Glutamatergic neuron (in vitro differentiated cells): Measurements from ENCODE around the gene GRIP1. TPM values are rescaled to one million over a fixed set of nuclear protein-coding genes. Genes with fewer than 3 reads are reported as not detected.

Experiments used
- DNase-seq: peaks from one replicate; pipeline ENCODE4 v3.0.0; 2022
- H3K27ac Mint-ChIP-seq: one replicate; pipeline ENCODE4 v1.8.0; 2020; ENCODE audit warnings: mild to moderate bottlenecking, mixed read lengths, inconsistent platforms; ENCODE audit not compliant: unreplicated experiment
- H3K27me3 Mint-ChIP-seq: one replicate; pipeline ENCODE4 v1.8.0; 2020; ENCODE audit warnings: mild to moderate bottlenecking, moderate library complexity, mixed read lengths, inconsistent platforms; ENCODE audit not compliant: unreplicated experiment
- H3K36me3 Mint-ChIP-seq: one replicate; pipeline ENCODE4 v1.8.0; 2020; ENCODE audit warnings: mild to moderate bottlenecking, mixed read lengths, inconsistent platforms; ENCODE audit not compliant: unreplicated experiment
- H3K4me1 Mint-ChIP-seq: one replicate; pipeline ENCODE4 v1.8.0; 2020; ENCODE audit warnings: mild to moderate bottlenecking, low read depth, mixed read lengths, inconsistent platforms; ENCODE audit not compliant: unreplicated experiment
- H3K4me3 Mint-ChIP-seq: one replicate; pipeline ENCODE4 v1.8.0; 2020; ENCODE audit warnings: mild to moderate bottlenecking, mixed read lengths, inconsistent platforms; ENCODE audit not compliant: unreplicated experiment
- H3K9me3 Mint-ChIP-seq: one replicate; pipeline ENCODE4 v1.8.0; 2020; ENCODE audit warnings: mild to moderate bottlenecking, moderate library complexity, mixed read lengths, inconsistent platforms; ENCODE audit not compliant: unreplicated experiment
- total RNA-seq: library from RNA; stranded (reverse); fragmentation: NEBNext Ultra II Directional; extraction: Animal tissue kit (Norgen Biotek cat#: 25700); gene quantifications from one replicate; pipeline ENCODE4 v1.2.1, GENCODE V29; 2021; ENCODE audit not compliant: unreplicated experiment
- TF ChIP-seq, protein P1 (sequence below): fragments of 200-600 bp; sonication (generic); IDR thresholded peaks from one replicate; pipeline ENCODE4 v1.5.0; 2021; ENCODE audit not compliant: partially characterized antibody, unreplicated experiment

Gene GRIP1
- total RNA-seq, 1 donor from 2014 or later, result 67.1 TPM

GRCh38 chr12:66354291-66354690 lies 324.6 kb downstream of the GRIP1 start:
- Mint-ChIP-seq H3K27me3 (peaks cover 5% of the 10 kb centered on the region), H3K4me1 (peaks cover 1% of the 10 kb centered on the region), H3K4me3 (no peak overlapping the region), H3K9me3 (peaks cover 3% of the 10 kb centered on the region), H3K36me3 (no peaks in the 10 kb centered on the region), H3K27ac (peak overlapping the region; percentile 23)
- TF ChIP-seq, protein P1, sequence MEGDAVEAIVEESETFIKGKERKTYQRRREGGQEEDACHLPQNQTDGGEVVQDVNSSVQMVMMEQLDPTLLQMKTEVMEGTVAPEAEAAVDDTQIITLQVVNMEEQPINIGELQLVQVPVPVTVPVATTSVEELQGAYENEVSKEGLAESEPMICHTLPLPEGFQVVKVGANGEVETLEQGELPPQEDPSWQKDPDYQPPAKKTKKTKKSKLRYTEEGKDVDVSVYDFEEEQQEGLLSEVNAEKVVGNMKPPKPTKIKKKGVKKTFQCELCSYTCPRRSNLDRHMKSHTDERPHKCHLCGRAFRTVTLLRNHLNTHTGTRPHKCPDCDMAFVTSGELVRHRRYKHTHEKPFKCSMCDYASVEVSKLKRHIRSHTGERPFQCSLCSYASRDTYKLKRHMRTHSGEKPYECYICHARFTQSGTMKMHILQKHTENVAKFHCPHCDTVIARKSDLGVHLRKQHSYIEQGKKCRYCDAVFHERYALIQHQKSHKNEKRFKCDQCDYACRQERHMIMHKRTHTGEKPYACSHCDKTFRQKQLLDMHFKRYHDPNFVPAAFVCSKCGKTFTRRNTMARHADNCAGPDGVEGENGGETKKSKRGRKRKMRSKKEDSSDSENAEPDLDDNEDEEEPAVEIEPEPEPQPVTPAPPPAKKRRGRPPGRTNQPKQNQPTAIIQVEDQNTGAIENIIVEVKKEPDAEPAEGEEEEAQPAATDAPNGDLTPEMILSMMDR, result no peak
- DNase-seq, result no peak

DNA sequence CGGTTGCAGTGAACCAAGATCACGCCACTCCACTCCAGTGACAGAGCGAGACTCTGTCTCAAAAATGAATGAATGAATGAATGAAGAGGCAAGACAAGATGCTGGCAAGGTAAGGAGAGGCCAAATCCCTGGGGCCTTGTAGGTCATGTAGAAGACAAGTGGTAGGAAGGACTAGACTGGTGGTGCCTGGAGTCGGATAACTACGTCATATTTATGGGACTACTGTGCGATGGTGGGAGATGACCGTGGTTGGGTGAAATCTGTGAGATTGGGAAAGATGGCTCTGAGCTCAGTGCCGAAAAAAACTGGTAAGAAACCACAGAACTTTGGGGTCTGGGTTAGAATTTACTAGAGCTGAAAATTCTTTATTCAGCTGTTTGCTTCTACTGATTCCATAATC lies 326.0 kb downstream of the GRIP1 start:
- DNase-seq, result no peak
- no peaks in the 10 kb centered on the region for H3K36me3 Mint-ChIP-seq
- H3K4me3 Mint-ChIP-seq, result no peak overlapping the region
- H3K9me3 Mint-ChIP-seq, result peaks cover 3% of the 10 kb centered on the region
- peaks cover 5% of the 10 kb centered on the region for H3K27me3 Mint-ChIP-seq
- no peak overlapping the region for H3K27ac Mint-ChIP-seq
- TF ChIP-seq, protein P1, result no peak
- H3K4me1 Mint-ChIP-seq, result peaks cover 1% of the 10 kb centered on the region

DNA sequence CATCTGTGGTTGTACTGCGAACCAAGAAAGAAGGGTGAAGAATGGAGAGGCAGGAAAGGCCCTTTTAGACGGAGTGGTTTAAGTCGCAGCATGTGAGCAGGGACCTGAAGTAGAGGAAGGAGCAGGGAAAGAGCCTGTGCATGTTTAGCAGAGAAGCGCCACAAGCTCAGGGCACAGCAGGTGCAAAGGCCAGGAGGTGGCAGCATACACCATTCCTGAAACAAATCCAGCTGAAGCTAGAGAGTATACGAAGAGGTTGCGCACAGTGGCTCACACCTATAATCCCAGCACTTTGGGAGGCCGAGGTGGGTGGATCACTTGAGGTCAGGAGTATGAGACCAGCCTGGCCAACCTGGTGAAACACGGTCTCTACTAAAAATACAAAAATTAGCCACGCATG lies 326.7 kb downstream of the GRIP1 start:
- Mint-ChIP-seq H3K4me3 (peak overlapping the region; percentile 32), H3K27me3 (peaks cover 5% of the 10 kb centered on the region), H3K4me1 (peaks cover 1% of the 10 kb centered on the region), H3K36me3 (no peaks in the 10 kb centered on the region), H3K27ac (no peak overlapping the region), H3K9me3 (peaks cover 3% of the 10 kb centered on the region)
- DNase-seq, result peak; percentile 69
- TF ChIP-seq, protein P1, result peak; percentile 34

- peaks cover 3% of the 10 kb centered on the region for H3K9me3 Mint-ChIP-seq
- H3K27me3 Mint-ChIP-seq, result peaks cover 5% of the 10 kb centered on the region
- TF ChIP-seq, protein P1, result no peak
- no peak for DNase-seq
- H3K4me3 Mint-ChIP-seq, result no peak overlapping the region
- no peaks in the 10 kb centered on the region for H3K36me3 Mint-ChIP-seq
- no peak overlapping the region for H3K27ac Mint-ChIP-seq
- peaks cover 1% of the 10 kb centered on the region for H3K4me1 Mint-ChIP-seq
Observed at GRCh38 chr12:66351301-66351700, 327.6 kb downstream of the GRIP1 start.

DNA sequence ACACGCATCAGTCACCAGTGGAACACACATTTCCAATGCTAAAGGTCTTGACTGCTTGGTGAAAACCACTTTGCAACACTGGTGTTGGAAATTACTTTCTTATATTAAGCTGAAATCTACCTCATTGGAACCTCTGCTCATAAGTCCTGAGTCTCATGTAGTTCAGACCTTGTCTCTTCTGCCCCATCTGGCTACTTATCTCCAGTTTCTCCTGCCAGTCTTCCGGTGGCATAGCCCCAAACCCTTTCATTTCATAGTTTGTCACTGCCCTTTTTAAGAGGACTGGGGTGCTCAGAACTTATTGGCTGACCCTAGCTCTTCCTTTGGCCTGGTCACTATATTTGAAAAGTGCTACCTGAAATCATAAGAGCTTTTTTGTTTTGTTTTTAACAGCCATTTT lies 332.9 kb downstream of the GRIP1 start:
- Mint-ChIP-seq H3K36me3 (peaks cover 18% of the 10 kb centered on the region), H3K4me1 (no peaks in the 10 kb centered on the region), H3K27me3 (peaks cover 2% of the 10 kb centered on the region), H3K4me3 (no peak overlapping the region), H3K27ac (no peak overlapping the region), H3K9me3 (peaks cover 7% of the 10 kb centered on the region)
- DNase-seq, result no peak
- TF ChIP-seq, protein P1, result no peak
